Caco-2 (cell line): ENCODE data around the gene EIF1AY. TPM values are rescaled to one million over a fixed set of nuclear protein-coding genes. Genes with fewer than 3 reads are reported as not detected.

Experiments used
- Bru-seq: library from RNA; stranded (reverse); fragments of 400-500 nt; gene quantifications from one replicate; lab custom pipeline; 2021; lab: Mats Ljungman, UMichigan
- BruChase-seq, 2 experiments: library from RNA; stranded (reverse); fragments of 400-500 nt; gene quantifications; one replicate each; lab custom pipeline; 2021; lab: Mats Ljungman, UMichigan
- BruUV-seq: library from RNA; stranded (reverse); fragments of 400-500 nt; replicated peaks from 2 replicates; lab custom pipeline; 2021; lab: Mats Ljungman, UMichigan
- CTCF ChIA-PET: fragments of 300-600 bp; sonication (Branson Sonifier 250); formaldehyde crosslinking; loops from one replicate; lab custom pipeline; 2022; ENCODE audit warnings: antibody characterized with exemption; lab: Charles Lee
- POLR2A ChIA-PET: fragments of 300-600 bp; sonication (Branson Sonifier 250); formaldehyde crosslinking; loops from one replicate; lab custom pipeline; 2022; ENCODE audit warnings: antibody characterized with exemption; lab: Charles Lee
- DNase-seq, 2 experiments: peaks; one replicate each; pipeline versions ENCODE4 v3.0.0 to v3.0.0-alpha.2; 2020 to 2022
- H3K27me3 ChIP-seq: replicated peaks from 2 replicates; pipeline ENCODE4 v1.6.0; 2011; ENCODE audit warnings: low read length; ENCODE audit not compliant: control insufficient read depth, insufficient read depth
- H3K36me3 ChIP-seq: 2 replicates; pipeline ENCODE4 v1.5.1; 2011; ENCODE audit warnings: low read length; ENCODE audit not compliant: control insufficient read depth, insufficient read depth
- H3K4me1 ChIP-seq: fragments of 250-450 bp; sonication (Bioruptor Pico); 2 replicates; pipeline ENCODE4 v1.5.1; 2020; ENCODE audit warnings: mild to moderate bottlenecking
- H3K4me3 ChIP-seq: 2 replicates; pipeline ENCODE4 v1.5.1; 2011; ENCODE audit warnings: low read depth, mild to moderate bottlenecking, control low read depth, low read length
- H3K9me3 ChIP-seq: fragments of 250-450 bp; sonication (Bioruptor Pico); 2 replicates; pipeline ENCODE4 v1.5.1; 2020; ENCODE audit warnings: mild to moderate bottlenecking, moderate library complexity
- H3K27ac Mint-ChIP-seq: one replicate; pipeline ENCODE4 v1.8.0; 2022; ENCODE audit warnings: mixed read lengths; ENCODE audit not compliant: unreplicated experiment
- H3K27me3 Mint-ChIP-seq: one replicate; pipeline ENCODE4 v1.8.0; 2022; ENCODE audit warnings: mixed read lengths; ENCODE audit not compliant: insufficient read depth, unreplicated experiment
- H3K36me3 Mint-ChIP-seq: one replicate; pipeline ENCODE4 v1.8.0; 2022; ENCODE audit warnings: mild to moderate bottlenecking, mixed read lengths; ENCODE audit not compliant: insufficient read depth, unreplicated experiment
- H3K4me1 Mint-ChIP-seq: one replicate; pipeline ENCODE4 v1.8.0; 2022; ENCODE audit warnings: low read depth, mixed read lengths; ENCODE audit not compliant: unreplicated experiment
- H3K4me3 Mint-ChIP-seq: one replicate; pipeline ENCODE4 v1.8.0; 2022; ENCODE audit warnings: mild to moderate bottlenecking, moderate library complexity, mixed read lengths; ENCODE audit not compliant: unreplicated experiment
- H3K9me3 Mint-ChIP-seq: one replicate; pipeline ENCODE4 v1.8.0; 2022; ENCODE audit warnings: mixed read lengths; ENCODE audit not compliant: unreplicated experiment
- CTCF ChIP-seq, 2 experiments: fragments of 200-600 bp in 1 of 2; IDR thresholded peaks; 1 replicate in 1 of 2; 2 replicates in 1 of 2; pipeline versions ENCODE4 v1.5.1 to v1.8.0; 2011 to 2022; ENCODE audit warnings: antibody characterized with exemption in 1 of 2, control low read depth in 1 of 2, inconsistent platforms in 1 of 2, low read depth in 1 of 2, low read length in 1 of 2, mild to moderate bottlenecking in 1 of 2, moderate library complexity in 1 of 2; ENCODE audit not compliant: insufficient read depth in 1 of 2, severe bottlenecking in 1 of 2, unreplicated experiment in 1 of 2
- intact Hi-C: fragments of 100-400 bp; cut with micrococcal nuclease; formaldehyde crosslinking; loops from one replicate; pipeline ENCODE4 v1.10.0; 2022; ENCODE audit not compliant: unreplicated experiment
- long read RNA-seq: library from polyadenylated mRNA; stranded (forward); transcript quantifications from one replicate; pipeline ENCODE4 v2.0.0, GENCODE V29; 2022
- total RNA-seq: library from RNA; stranded (reverse); gene quantifications from 2 replicates; pipeline ENCODE4 v1.2.3, GENCODE V29; 2022

Gene EIF1AY
- total RNA-seq (not detected in 2 replicates), Bru-seq, nascent RNA (not detected), BruChase-seq, experiment 1, labeled RNA remaining after a 2-hour chase (not detected), BruChase-seq, experiment 2, labeled RNA remaining after a 6-hour chase (not detected)
- long read RNA-seq: 0 reads

- BruUV-seq: no TSS peak
- TF ChIP-seq CTCF (IDR thresholded peaks at IDR 0.05; ENCODE audit: insufficient read depth in 1 of 2, low read depth in 1 of 2, low read length in 1 of 2, severe bottlenecking in 1 of 2, unreplicated experiment in 1 of 2): no peak
- no peaks in the 10 kb centered on the region for H3K9me3 ChIP-seq
- Mint-ChIP-seq H3K4me1 (no peaks in the 10 kb centered on the region), H3K36me3 (no peaks in the 10 kb centered on the region), H3K9me3 (no peaks in the 10 kb centered on the region), H3K4me3 (no peak within 1 kb of the TSS), H3K27me3 (no peaks in the 10 kb centered on the region), H3K27ac (no peak within 1 kb of the TSS)
- intact Hi-C loops: no loop called here
- ChIA-PET POLR2A (no interaction called here), CTCF (no interaction called here)
- H3K4me1 ChIP-seq: no peaks in the 10 kb centered on the region
- H3K27me3 ChIP-seq: no peaks in the 10 kb centered on the region
- H3K36me3 ChIP-seq: no peaks in the 10 kb centered on the region
- no peak within 1 kb of the TSS for H3K4me3 ChIP-seq
- no peak for DNase-seq
Observed at GRCh38 chrY:20575531-20576121, at the start of gene EIF1AY. Gene EIF1AY (plus strand): TSS chrY:20575776. CDS start chrY:20575872, 96 bp downstream.

GRCh38 chrY:20528435-20528834 is 47.1 kb upstream of the EIF1AY start:
- H3K4me3 Mint-ChIP-seq: no peak overlapping the region
- no peak for TF ChIP-seq CTCF (IDR thresholded peaks at IDR 0.05; ENCODE audit: insufficient read depth in 1 of 2, low read depth in 1 of 2, low read length in 1 of 2, severe bottlenecking in 1 of 2, unreplicated experiment in 1 of 2)
- no peaks in the 10 kb centered on the region for H3K9me3 ChIP-seq
- H3K36me3 ChIP-seq: no peaks in the 10 kb centered on the region
- intact Hi-C loops: no loop called here
- no peak for DNase-seq
- CTCF ChIA-PET: no interaction called here
- H3K27me3 ChIP-seq: no peaks in the 10 kb centered on the region
- no peak overlapping the region for H3K4me3 ChIP-seq
- H3K27me3 Mint-ChIP-seq: no peaks in the 10 kb centered on the region
- no TSS peak for BruUV-seq
- POLR2A ChIA-PET: no interaction called here
- H3K27ac Mint-ChIP-seq: no peak overlapping the region
- H3K36me3 Mint-ChIP-seq: no peaks in the 10 kb centered on the region
- H3K9me3 Mint-ChIP-seq: no peaks in the 10 kb centered on the region
- H3K4me1 ChIP-seq: no peaks in the 10 kb centered on the region
- no peaks in the 10 kb centered on the region for H3K4me1 Mint-ChIP-seq

GRCh38 chrY:20538186-20538585 is 37.4 kb upstream of the EIF1AY start:
- no peaks in the 10 kb centered on the region for H3K36me3 Mint-ChIP-seq
- Histone ChIP-seq H3K4me3 (no peak overlapping the region), H3K4me1 (no peaks in the 10 kb centered on the region), H3K9me3 (no peaks in the 10 kb centered on the region), H3K27me3 (no peaks in the 10 kb centered on the region), H3K36me3 (no peaks in the 10 kb centered on the region)
- no TSS peak for BruUV-seq
- H3K4me3 Mint-ChIP-seq: no peak overlapping the region
- intact Hi-C loops: no loop called here
- H3K4me1 Mint-ChIP-seq: no peaks in the 10 kb centered on the region
- POLR2A ChIA-PET: no interaction called here
- CTCF ChIA-PET: no interaction called here
- no peak overlapping the region for H3K27ac Mint-ChIP-seq
- no peak for TF ChIP-seq CTCF (IDR thresholded peaks at IDR 0.05; ENCODE audit: insufficient read depth in 1 of 2, low read depth in 1 of 2, low read length in 1 of 2, severe bottlenecking in 1 of 2, unreplicated experiment in 1 of 2)
- H3K9me3 Mint-ChIP-seq: no peaks in the 10 kb centered on the region
- H3K27me3 Mint-ChIP-seq: no peaks in the 10 kb centered on the region
- DNase-seq: no peak
